GM23248 (cell line): ENCODE measurements around the gene MTMR6.

Source experiments
- EZH2 ChIP-seq: fragments of 200-600 bp; sonication (generic); IDR thresholded peaks from 2 replicates; pipeline ENCODE4 v1.6.1; 2018; ENCODE audit warnings: antibody characterized with exemption, mild to moderate bottlenecking; ENCODE audit not compliant: insufficient read depth, poor library complexity, severe bottlenecking
- EZH2phosphoT487 ChIP-seq: fragments of 200-600 bp; sonication (generic); IDR thresholded peaks from 2 replicates; pipeline ENCODE4 v1.6.1; 2018; ENCODE audit warnings: antibody characterized with exemption, moderate library complexity, mild to moderate bottlenecking, low read depth; ENCODE audit not compliant: insufficient read depth

- no peak for TF ChIP-seq EZH2
- TF ChIP-seq EZH2phosphoT487 = no peak
Observed at GRCh38 chr13:25233861-25234260, 53.4 kb downstream of the MTMR6 start.
